SJSA1 (cell line): ENCODE data around the gene EHHADH. TPM values are rescaled to one million over a fixed set of nuclear protein-coding genes. Genes with fewer than 3 reads are reported as not detected.
A peak's percentile ranks its signal among the peaks of the same experiment; 100 is the strongest.

Experiments used
- DNase-seq, 2 experiments: peaks; one replicate each; pipeline ENCODE4 v3.0.0-alpha.2; 2015 to 2020; ENCODE audit warnings: low spot score in 2 of 2, low read depth in 1 of 2
- H3K27ac ChIP-seq: fragments of 250-450 bp; sonication (Bioruptor Pico); 2 replicates; pipeline ENCODE4 v1.5.1; 2020; ENCODE audit warnings: mild to moderate bottlenecking, moderate library complexity
- H3K27me3 ChIP-seq: fragments of 250-450 bp; sonication (Bioruptor Pico); replicated peaks from 2 replicates; pipeline ENCODE4 v1.5.1; 2020; ENCODE audit warnings: mild to moderate bottlenecking, moderate library complexity
- H3K36me3 ChIP-seq: fragments of 250-450 bp; sonication (Bioruptor Pico); 2 replicates; pipeline ENCODE4 v1.5.1; 2020; ENCODE audit warnings: mild to moderate bottlenecking
- H3K4me1 ChIP-seq: fragments of 250-450 bp; sonication (Bioruptor Pico); replicated peaks from 2 replicates; pipeline ENCODE4 v1.6.1; 2021; ENCODE audit warnings: mild to moderate bottlenecking
- H3K4me3 ChIP-seq: fragments of 250-450 bp; sonication (Bioruptor Pico); 2 replicates; pipeline ENCODE4 v1.5.1; 2020; ENCODE audit warnings: mild to moderate bottlenecking
- H3K9me3 ChIP-seq: fragments of 250-450 bp; sonication (Bioruptor Pico); replicated peaks from 2 replicates; pipeline ENCODE4 v1.5.1; 2020; ENCODE audit warnings: mild to moderate bottlenecking
- total RNA-seq: library from RNA; depleted of rRNA; stranded (reverse); fragments of >200 nt; shearing (Covaris generic); gene quantifications from 2 replicates; pipeline ENCODE4 v1.2.3, GENCODE V29; 2014

EHHADH gene
- total RNA-seq, 1 experiment from 2014 or later: 4.6 TPM

- H3K36me3 ChIP-seq: no peaks in the 10 kb centered on the region
- peaks cover 11% of the 10 kb centered on the region for H3K4me1 ChIP-seq
- no peak overlapping the region for H3K4me3 ChIP-seq
- H3K9me3 ChIP-seq: peaks cover 3% of the 10 kb centered on the region; the same call in 1 of the 2 replicates
- peaks cover 37% of the 10 kb centered on the region for H3K27me3 ChIP-seq
- no peak for DNase-seq
- H3K27ac ChIP-seq: no peak overlapping the region
Measured at GRCh38 chr3:185157347-185157746, 96.5 kb downstream of the EHHADH start.

GRCh38 chr3:185155678-185156077 lies 98.2 kb downstream of the EHHADH start:
- peaks cover 53% of the 10 kb centered on the region for H3K27me3 ChIP-seq
- H3K9me3 ChIP-seq: peaks cover 3% of the 10 kb centered on the region; the same call in 1 of the 2 replicates

GRCh38 chr3:185153861-185154629 lies 99.8 kb downstream of the EHHADH start:
- Histone ChIP-seq H3K4me3 (no peak overlapping the region), H3K27me3 (peaks cover 59% of the 10 kb centered on the region), H3K36me3 (no peaks in the 10 kb centered on the region), H3K4me1 (peaks cover 13% of the 10 kb centered on the region), H3K9me3 (peaks cover 3% of the 10 kb centered on the region; the same call in 1 of the 2 replicates), H3K27ac (no peak overlapping the region)
- DNase-seq: no peak

More at GRCh38 chr3:185155678-185156077, 98.2 kb downstream of the EHHADH start:
- Histone ChIP-seq H3K4me1 (peaks cover 13% of the 10 kb centered on the region), H3K36me3 (no peaks in the 10 kb centered on the region), H3K4me3 (no peak overlapping the region), H3K27ac (no peak overlapping the region)
- no peak for DNase-seq

GRCh38 chr3:185153171-185153771 lies 100.6 kb downstream of the EHHADH start:
- no peak for DNase-seq
- Histone ChIP-seq H3K27ac (no peak overlapping the region), H3K9me3 (peaks cover 3% of the 10 kb centered on the region; the same call in 1 of the 2 replicates), H3K4me1 (peaks cover 13% of the 10 kb centered on the region), H3K36me3 (no peaks in the 10 kb centered on the region), H3K27me3 (peaks cover 66% of the 10 kb centered on the region), H3K4me3 (peak overlapping the region; percentile 38)

- peaks cover 3% of the 10 kb centered on the region; the same call in 1 of the 2 replicates for H3K9me3 ChIP-seq
- DNase-seq: peak; percentile 42 to 44
- no peaks in the 10 kb centered on the region for H3K36me3 ChIP-seq
- peak within 1 kb of the TSS; percentile 38 for H3K4me3 ChIP-seq
- no peak within 1 kb of the TSS for H3K27ac ChIP-seq
- H3K4me1 ChIP-seq: peaks cover 13% of the 10 kb centered on the region
- H3K27me3 ChIP-seq: peaks cover 73% of the 10 kb centered on the region
Measured at GRCh38 chr3:185152410-185153170, 101.3 kb downstream of the EHHADH start, which contains the start of gene C3orf70. TSS of gene C3orf70 (minus strand) at chr3:185153060. CDS start at chr3:185152823, 237 bp downstream.

- Histone ChIP-seq H3K4me1 (peaks cover 13% of the 10 kb centered on the region), H3K4me3 (peak overlapping the region; percentile 38), H3K9me3 (peaks cover 3% of the 10 kb centered on the region; the same call in 1 of the 2 replicates), H3K27me3 (peaks cover 78% of the 10 kb centered on the region), H3K27ac (no peak overlapping the region), H3K36me3 (no peaks in the 10 kb centered on the region)
- peak in 1 of 2 experiments; percentile 19 for DNase-seq
Measured at GRCh38 chr3:185151964-185152409, 101.9 kb downstream of the EHHADH start.

- H3K9me3 ChIP-seq: peaks cover 3% of the 10 kb centered on the region; the same call in 1 of the 2 replicates
- no peak for DNase-seq
- peaks cover 13% of the 10 kb centered on the region for H3K4me1 ChIP-seq
- no peak overlapping the region for H3K27ac ChIP-seq
- peaks cover 78% of the 10 kb centered on the region for H3K27me3 ChIP-seq
- no peaks in the 10 kb centered on the region for H3K36me3 ChIP-seq
- H3K4me3 ChIP-seq: no peak overlapping the region
Measured at GRCh38 chr3:185151101-185151963, 102.5 kb downstream of the EHHADH start.

GRCh38 chr3:185150561-185150960 lies 103.3 kb downstream of the EHHADH start:
- Histone ChIP-seq H3K9me3 (peaks cover 3% of the 10 kb centered on the region; the same call in 1 of the 2 replicates), H3K36me3 (no peaks in the 10 kb centered on the region), H3K27ac (no peak overlapping the region), H3K4me3 (no peak overlapping the region), H3K27me3 (peaks cover 73% of the 10 kb centered on the region), H3K4me1 (peaks cover 13% of the 10 kb centered on the region)
- no peak for DNase-seq

- H3K9me3 ChIP-seq: peaks cover 3% of the 10 kb centered on the region; the same call in 1 of the 2 replicates
- peaks cover 13% of the 10 kb centered on the region for H3K4me1 ChIP-seq
- no peak overlapping the region for H3K4me3 ChIP-seq
- DNase-seq: no peak
- H3K27ac ChIP-seq: no peak overlapping the region
- no peaks in the 10 kb centered on the region for H3K36me3 ChIP-seq
- peaks cover 67% of the 10 kb centered on the region for H3K27me3 ChIP-seq
Measured at GRCh38 chr3:185149591-185149990, 104.3 kb downstream of the EHHADH start.

GRCh38 chr3:185145511-185145910 lies 108.3 kb downstream of the EHHADH start:
- no peak overlapping the region for H3K4me3 ChIP-seq
- no peaks in the 10 kb centered on the region for H3K4me1 ChIP-seq
- no peak overlapping the region for H3K27ac ChIP-seq
- no peaks in the 10 kb centered on the region for H3K36me3 ChIP-seq
- DNase-seq: no peak
- H3K27me3 ChIP-seq: peaks cover 30% of the 10 kb centered on the region
- no peaks in the 10 kb centered on the region for H3K9me3 ChIP-seq

- no peaks in the 10 kb centered on the region for H3K4me1 ChIP-seq
- no peaks in the 10 kb centered on the region for H3K9me3 ChIP-seq
- no peaks in the 10 kb centered on the region for H3K36me3 ChIP-seq
- DNase-seq: no peak
- H3K27ac ChIP-seq: no peak overlapping the region
- H3K27me3 ChIP-seq: peaks cover 29% of the 10 kb centered on the region
- no peak overlapping the region for H3K4me3 ChIP-seq
Measured at GRCh38 chr3:185144784-185145183, 109.1 kb downstream of the EHHADH start.
